ENCODE measurements around the gene USP24.

USP24 gene

GRCh38 chr1:55061706-55062321 lies 153.3 kb downstream of the USP24 start:
- TF ChIP-seq POLR2A (IDR thresholded peaks at IDR 0.05; ENCODE audit: low read depth, low read length): no peak
- no peak for TF ChIP-seq TAF1 (IDR thresholded peaks at IDR 0.05; ENCODE audit: borderline replicate concordance, low read depth, low read length)
- TF ChIP-seq POLR2AphosphoS5 (IDR thresholded peaks at IDR 0.05; ENCODE audit: low read depth, low read length): no peak
- DNase-seq (ENCODE audit: insufficient read length): no peak
- no peak for FAIRE-seq

GRCh38 chr1:55061000-55061705 lies 154.0 kb downstream of the USP24 start:
- TF ChIP-seq POLR2A (IDR thresholded peaks at IDR 0.05; ENCODE audit: low read depth, low read length): no peak
- TF ChIP-seq TAF1 (IDR thresholded peaks at IDR 0.05; ENCODE audit: borderline replicate concordance, low read depth, low read length): no peak
- no peak for TF ChIP-seq POLR2AphosphoS5 (IDR thresholded peaks at IDR 0.05; ENCODE audit: low read depth, low read length)
- DNase-seq (ENCODE audit: insufficient read length) (no peak), FAIRE-seq (no peak)

GRCh38 chr1:55060133-55060999 lies 154.8 kb downstream of the USP24 start:
- DNase-seq (ENCODE audit: insufficient read length): no peak
- TF ChIP-seq POLR2A (IDR thresholded peaks at IDR 0.05; ENCODE audit: low read depth, low read length) (no peak), TAF1 (IDR thresholded peaks at IDR 0.05; ENCODE audit: borderline replicate concordance, low read depth, low read length) (no peak), POLR2AphosphoS5 (IDR thresholded peaks at IDR 0.05; ENCODE audit: low read depth, low read length) (no peak)
- no peak for FAIRE-seq

- TF ChIP-seq TAF1 (IDR thresholded peaks at IDR 0.05; ENCODE audit: borderline replicate concordance, low read depth, low read length) (no peak), POLR2AphosphoS5 (IDR thresholded peaks at IDR 0.05; ENCODE audit: low read depth, low read length) (no peak), POLR2A (IDR thresholded peaks at IDR 0.05; ENCODE audit: low read depth, low read length) (no peak)
- no peak for DNase-seq (ENCODE audit: insufficient read length)
- no peak for FAIRE-seq
Measured at GRCh38 chr1:55059302-55060132, 155.6 kb downstream of the USP24 start.

- DNase-seq (ENCODE audit: insufficient read length): no peak
- FAIRE-seq: no peak
- TF ChIP-seq TAF1 (IDR thresholded peaks at IDR 0.05; ENCODE audit: borderline replicate concordance, low read depth, low read length) (no peak), POLR2AphosphoS5 (IDR thresholded peaks at IDR 0.05; ENCODE audit: low read depth, low read length) (no peak), POLR2A (IDR thresholded peaks at IDR 0.05; ENCODE audit: low read depth, low read length) (no peak)
Measured at GRCh38 chr1:55057956-55058298, 157.2 kb downstream of the USP24 start.

- FAIRE-seq (no peak), DNase-seq (ENCODE audit: insufficient read length) (no peak)
- TF ChIP-seq POLR2AphosphoS5 (IDR thresholded peaks at IDR 0.05; ENCODE audit: low read depth, low read length): no peak
- no peak for TF ChIP-seq TAF1 (IDR thresholded peaks at IDR 0.05; ENCODE audit: borderline replicate concordance, low read depth, low read length)
- TF ChIP-seq POLR2A (IDR thresholded peaks at IDR 0.05; ENCODE audit: low read depth, low read length): no peak
Measured at GRCh38 chr1:55057270-55057955, 157.8 kb downstream of the USP24 start.

- TF ChIP-seq POLR2A (IDR thresholded peaks at IDR 0.05; ENCODE audit: low read depth, low read length): no peak
- no peak for TF ChIP-seq TAF1 (IDR thresholded peaks at IDR 0.05; ENCODE audit: borderline replicate concordance, low read depth, low read length)
- FAIRE-seq: no peak
- no peak for DNase-seq (ENCODE audit: insufficient read length)
Measured at GRCh38 chr1:55056632-55056992, 158.6 kb downstream of the USP24 start.

GRCh38 chr1:55055951-55056631 lies 159.1 kb downstream of the USP24 start:
- DNase-seq (ENCODE audit: insufficient read length): no peak
- FAIRE-seq: no peak
- no peak for TF ChIP-seq POLR2A (IDR thresholded peaks at IDR 0.05; ENCODE audit: low read depth, low read length)
- no peak for TF ChIP-seq POLR2AphosphoS5 (IDR thresholded peaks at IDR 0.05; ENCODE audit: low read depth, low read length)
- TF ChIP-seq TAF1 (IDR thresholded peaks at IDR 0.05; ENCODE audit: borderline replicate concordance, low read depth, low read length): no peak

- FAIRE-seq (no peak), DNase-seq (ENCODE audit: insufficient read length) (no peak)
- TF ChIP-seq POLR2A (IDR thresholded peaks at IDR 0.05; ENCODE audit: low read depth, low read length) (no peak), TAF1 (IDR thresholded peaks at IDR 0.05; ENCODE audit: borderline replicate concordance, low read depth, low read length) (no peak), POLR2AphosphoS5 (IDR thresholded peaks at IDR 0.05; ENCODE audit: low read depth, low read length) (no peak)
Measured at GRCh38 chr1:55055084-55055882, 159.9 kb downstream of the USP24 start.
